ENCODE data around the gene LPO. TPM values are rescaled to one million over a fixed set of nuclear protein-coding genes. Genes with fewer than 3 reads are reported as not detected.

LPO gene
- total RNA-seq, 1 donor from 2014 or later: 0.17 TPM

- Histone ChIP-seq H3K36me3 (ENCODE audit: control insufficient read depth, insufficient read depth, low read length) (no peaks in the 10 kb centered on the region), H3K27me3 (ENCODE audit: control insufficient read depth, insufficient read depth, low read length) (no peaks in the 10 kb centered on the region), H3K4me3 (ENCODE audit: low read depth, low read length) (no peak overlapping the region)
- no peak for DNase-seq (ENCODE audit: low read depth)
- no peak for TF ChIP-seq CTCF (IDR thresholded peaks at IDR 0.05; ENCODE audit: insufficient read depth, low read length, poor library complexity, severe bottlenecking)
Observed at GRCh38 chr17:58219789-58220183, 18.6 kb upstream of the LPO start.

GRCh38 chr17:58224315-58224714, 14.1 kb upstream of the LPO start:
- Histone ChIP-seq H3K4me3 (ENCODE audit: low read depth, low read length) (no peak overlapping the region), H3K27me3 (ENCODE audit: control insufficient read depth, insufficient read depth, low read length) (no peaks in the 10 kb centered on the region)
- DNase-seq (ENCODE audit: low read depth): peak; percentile 63

GRCh38 chr17:58227733-58228132, 10.7 kb upstream of the LPO start:
- Histone ChIP-seq H3K36me3 (ENCODE audit: control insufficient read depth, insufficient read depth, low read length) (no peaks in the 10 kb centered on the region), H3K27me3 (ENCODE audit: control insufficient read depth, insufficient read depth, low read length) (no peaks in the 10 kb centered on the region), H3K4me3 (ENCODE audit: low read depth, low read length) (no peak overlapping the region)
- no peak for DNase-seq (ENCODE audit: low read depth)
- TF ChIP-seq CTCF (IDR thresholded peaks at IDR 0.05; ENCODE audit: insufficient read depth, low read length, poor library complexity, severe bottlenecking): no peak

More at GRCh38 chr17:58224315-58224714, 14.1 kb upstream of the LPO start:
- no peaks in the 10 kb centered on the region for H3K36me3 ChIP-seq (ENCODE audit: control insufficient read depth, insufficient read depth, low read length)
- no peak for TF ChIP-seq CTCF (IDR thresholded peaks at IDR 0.05; ENCODE audit: insufficient read depth, low read length, poor library complexity, severe bottlenecking)

GRCh38 chr17:58228679-58229078, 9.7 kb upstream of the LPO start:
- no peak for DNase-seq (ENCODE audit: low read depth)
- TF ChIP-seq CTCF (IDR thresholded peaks at IDR 0.05; ENCODE audit: insufficient read depth, low read length, poor library complexity, severe bottlenecking): no peak
- Histone ChIP-seq H3K27me3 (ENCODE audit: control insufficient read depth, insufficient read depth, low read length) (no peaks in the 10 kb centered on the region), H3K36me3 (ENCODE audit: control insufficient read depth, insufficient read depth, low read length) (no peaks in the 10 kb centered on the region), H3K4me3 (ENCODE audit: low read depth, low read length) (no peak overlapping the region)

- Histone ChIP-seq H3K36me3 (ENCODE audit: control insufficient read depth, insufficient read depth, low read length) (no peaks in the 10 kb centered on the region), H3K27me3 (ENCODE audit: control insufficient read depth, insufficient read depth, low read length) (no peaks in the 10 kb centered on the region), H3K4me3 (ENCODE audit: low read depth, low read length) (no peak overlapping the region)
- no peak for TF ChIP-seq CTCF (IDR thresholded peaks at IDR 0.05; ENCODE audit: insufficient read depth, low read length, poor library complexity, severe bottlenecking)
- DNase-seq (ENCODE audit: low read depth): no peak
Observed at GRCh38 chr17:58229384-58229783, 9.0 kb upstream of the LPO start.

GRCh38 chr17:58229881-58230280, 8.5 kb upstream of the LPO start:
- Histone ChIP-seq H3K36me3 (ENCODE audit: control insufficient read depth, insufficient read depth, low read length) (no peaks in the 10 kb centered on the region), H3K4me3 (ENCODE audit: low read depth, low read length) (no peak overlapping the region), H3K27me3 (ENCODE audit: control insufficient read depth, insufficient read depth, low read length) (no peaks in the 10 kb centered on the region)
- no peak for DNase-seq (ENCODE audit: low read depth)
- TF ChIP-seq CTCF (IDR thresholded peaks at IDR 0.05; ENCODE audit: insufficient read depth, low read length, poor library complexity, severe bottlenecking): no peak

Data from kidney epithelial cell (primary cell).